Activated CD4-positive, alpha-beta T cell treated with anti-CD3 and anti-CD28 coated beads, Interleukin-2, Interleukin-6, amounts not matched to agents 100 ng/mL and 50 ng/mL, durations not matched to agents 16 hours and 8 hours (primary cell): ENCODE measurements around the gene MMD2.

Experiments used
- DNase-seq: peaks from one replicate; pipeline ENCODE4 v3.0.0-alpha.2; 2020

The MMD2 gene

GRCh38 chr7:4866528-4867496 lies 92.2 kb downstream of the MMD2 start:
- no peak for DNase-seq

- no peak for DNase-seq
Observed at GRCh38 chr7:4862156-4862555, 96.8 kb downstream of the MMD2 start.

DNA sequence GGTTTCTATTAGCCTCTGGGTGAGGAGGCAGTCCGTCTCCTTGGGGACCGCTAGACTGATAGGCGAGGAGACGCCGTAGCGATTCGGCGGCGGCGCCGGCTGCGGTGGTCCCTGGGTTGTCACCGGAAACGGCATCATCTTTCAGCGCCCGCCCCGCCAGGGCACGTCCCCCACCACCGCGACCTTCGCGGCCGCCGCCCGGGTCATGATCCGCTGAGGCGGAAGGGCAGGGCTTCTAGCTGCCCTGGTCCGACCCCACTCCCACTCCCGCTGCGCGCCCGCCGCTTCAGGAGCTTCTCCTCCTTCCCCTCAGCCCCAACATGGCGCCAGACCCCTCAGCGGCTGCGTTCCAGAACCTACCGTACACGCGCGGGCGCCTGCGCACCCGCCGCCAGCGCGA lies 97.3 kb downstream of the MMD2 start, which contains the start of gene PAPOLB:
TSS of gene PAPOLB (minus strand) at position 358 of the 400 bp plus-strand sequence. CDS start at position 138, 220 bp downstream.
- no peak for DNase-seq

- no peak for DNase-seq
Observed at GRCh38 chr7:4861227-4861626, 97.8 kb downstream of the MMD2 start.

GRCh38 chr7:4857189-4857588 lies 101.8 kb downstream of the MMD2 start:
- DNase-seq, result no peak

- DNase-seq, result no peak
Observed at GRCh38 chr7:4856336-4857057, 102.5 kb downstream of the MMD2 start.
